Measurements from ENCODE around the gene SOST. TPM values are rescaled to one million over a fixed set of nuclear protein-coding genes. Genes with fewer than 3 reads are reported as not detected.

Gene SOST
- total RNA-seq, 1 experiment from 2014 or later = not detected

GRCh38 chr17:43755389-43755875 is 3.2 kb downstream of the SOST start:
- BruUV-seq (replicated peaks) = no TSS peak
- intact Hi-C loops (cut with micrococcal nuclease) = no loop called here
- Mint-ChIP-seq H3K27ac (ENCODE audit: low read depth, unreplicated experiment) (no peak overlapping the region), H3K4me3 (ENCODE audit: unreplicated experiment) (no peak overlapping the region), H3K4me1 (ENCODE audit: insufficient read depth, unreplicated experiment) (peaks cover 12% of the 10 kb centered on the region), H3K36me3 (ENCODE audit: insufficient read depth, unreplicated experiment) (no peaks in the 10 kb centered on the region), H3K9me3 (ENCODE audit: unreplicated experiment) (no peaks in the 10 kb centered on the region), H3K27me3 (ENCODE audit: insufficient read depth, unreplicated experiment) (no peaks in the 10 kb centered on the region)
- DNase-seq (ENCODE audit: unreplicated experiment) = no peak
- no peak for TF ChIP-seq CTCF (IDR thresholded peaks at IDR 0.05; ENCODE audit: unreplicated experiment)
- POLR2A ChIA-PET = no interaction called here
- CTCF ChIA-PET = interaction anchor here (2.0 to 14.5 kb wide), 2 partner anchors 60 to 179 kb away, joined by 7 to 467 read pairs; no protein-coding TSS in a partner anchor

- H3K4me3 Mint-ChIP-seq (ENCODE audit: unreplicated experiment) = no peak overlapping the region
- POLR2A ChIA-PET = no interaction called here
- no peak for TF ChIP-seq CTCF (IDR thresholded peaks at IDR 0.05; ENCODE audit: unreplicated experiment)
- H3K27me3 Mint-ChIP-seq (ENCODE audit: insufficient read depth, unreplicated experiment) = no peaks in the 10 kb centered on the region
- CTCF ChIA-PET = interaction anchor here (2.0 to 14.5 kb wide), 2 partner anchors 59 to 178 kb away, joined by 7 to 467 read pairs; no protein-coding TSS in a partner anchor
- H3K9me3 Mint-ChIP-seq (ENCODE audit: unreplicated experiment) = no peaks in the 10 kb centered on the region
- H3K27ac Mint-ChIP-seq (ENCODE audit: low read depth, unreplicated experiment) = no peak overlapping the region
- no TSS peak for BruUV-seq (replicated peaks)
- peaks cover 12% of the 10 kb centered on the region for H3K4me1 Mint-ChIP-seq (ENCODE audit: insufficient read depth, unreplicated experiment)
- H3K36me3 Mint-ChIP-seq (ENCODE audit: insufficient read depth, unreplicated experiment) = no peaks in the 10 kb centered on the region
- no peak for DNase-seq (ENCODE audit: unreplicated experiment)
- intact Hi-C loops (cut with micrococcal nuclease) = no loop called here
These were observed 3.6 kb downstream of the SOST start for GRCh38 chr17:43754947-43755346.

- no peak overlapping the region for H3K27ac Mint-ChIP-seq (ENCODE audit: low read depth, unreplicated experiment)
- H3K4me1 Mint-ChIP-seq (ENCODE audit: insufficient read depth, unreplicated experiment) = peaks cover 14% of the 10 kb centered on the region
- intact Hi-C loops (cut with micrococcal nuclease) = no loop called here
- ChIA-PET POLR2A (no interaction called here), CTCF (interaction anchor here (0.6 to 14.5 kb wide), 7 partner anchors 13 to 285 kb away, joined by 3 to 467 read pairs (median 4); no protein-coding TSS in a partner anchor)
- H3K4me3 Mint-ChIP-seq (ENCODE audit: unreplicated experiment) = no peak overlapping the region
- DNase-seq (ENCODE audit: unreplicated experiment) = peak; percentile 11
- no peaks in the 10 kb centered on the region for H3K9me3 Mint-ChIP-seq (ENCODE audit: unreplicated experiment)
- H3K36me3 Mint-ChIP-seq (ENCODE audit: insufficient read depth, unreplicated experiment) = no peaks in the 10 kb centered on the region
- TF ChIP-seq CTCF (IDR thresholded peaks at IDR 0.05; ENCODE audit: unreplicated experiment) = no peak
- no TSS peak for BruUV-seq (replicated peaks)
- no peaks in the 10 kb centered on the region for H3K27me3 Mint-ChIP-seq (ENCODE audit: insufficient read depth, unreplicated experiment)
These were observed 5.0 kb downstream of the SOST start for GRCh38 chr17:43753493-43754129.

GRCh38 chr17:43750153-43750552 is 8.4 kb downstream of the SOST start:
- ChIA-PET POLR2A (no interaction called here), CTCF (interaction anchor here (0.6 to 2.5 kb wide), 3 partner anchors 9 to 94 kb away, joined by 3 to 8 read pairs (median 3); partner anchors contain the start of gene SOST)
- Mint-ChIP-seq H3K27me3 (ENCODE audit: insufficient read depth, unreplicated experiment) (no peaks in the 10 kb centered on the region), H3K27ac (ENCODE audit: low read depth, unreplicated experiment) (peak overlapping the region; percentile 39), H3K36me3 (ENCODE audit: insufficient read depth, unreplicated experiment) (no peaks in the 10 kb centered on the region), H3K9me3 (ENCODE audit: unreplicated experiment) (no peaks in the 10 kb centered on the region), H3K4me3 (ENCODE audit: unreplicated experiment) (no peak overlapping the region), H3K4me1 (ENCODE audit: insufficient read depth, unreplicated experiment) (peaks cover 14% of the 10 kb centered on the region)
- intact Hi-C loops (cut with micrococcal nuclease) = no loop called here
- BruUV-seq (replicated peaks) = no TSS peak
- TF ChIP-seq CTCF (IDR thresholded peaks at IDR 0.05; ENCODE audit: unreplicated experiment) = no peak
- DNase-seq (ENCODE audit: unreplicated experiment) = peak; percentile 26

Data from MCF 10A (cell line).